ENCODE measurements around the gene IFNK.

IFNK gene

GRCh38 chr9:27541740-27542139, 17.6 kb downstream of the IFNK start:
- TF ChIP-seq GABPA (IDR thresholded peaks at IDR 0.05; ENCODE audit: low read depth) (no peak), REST (IDR thresholded peaks at IDR 0.05; ENCODE audit: insufficient replicate concordance, low read depth) (no peak), SPI1 (IDR thresholded peaks at IDR 0.05; ENCODE audit: borderline replicate concordance, low read depth) (no peak), POLR2AphosphoS5 (IDR thresholded peaks at IDR 0.05; ENCODE audit: low read depth) (no peak)
- TF ChIP-seq, protein P1, sequence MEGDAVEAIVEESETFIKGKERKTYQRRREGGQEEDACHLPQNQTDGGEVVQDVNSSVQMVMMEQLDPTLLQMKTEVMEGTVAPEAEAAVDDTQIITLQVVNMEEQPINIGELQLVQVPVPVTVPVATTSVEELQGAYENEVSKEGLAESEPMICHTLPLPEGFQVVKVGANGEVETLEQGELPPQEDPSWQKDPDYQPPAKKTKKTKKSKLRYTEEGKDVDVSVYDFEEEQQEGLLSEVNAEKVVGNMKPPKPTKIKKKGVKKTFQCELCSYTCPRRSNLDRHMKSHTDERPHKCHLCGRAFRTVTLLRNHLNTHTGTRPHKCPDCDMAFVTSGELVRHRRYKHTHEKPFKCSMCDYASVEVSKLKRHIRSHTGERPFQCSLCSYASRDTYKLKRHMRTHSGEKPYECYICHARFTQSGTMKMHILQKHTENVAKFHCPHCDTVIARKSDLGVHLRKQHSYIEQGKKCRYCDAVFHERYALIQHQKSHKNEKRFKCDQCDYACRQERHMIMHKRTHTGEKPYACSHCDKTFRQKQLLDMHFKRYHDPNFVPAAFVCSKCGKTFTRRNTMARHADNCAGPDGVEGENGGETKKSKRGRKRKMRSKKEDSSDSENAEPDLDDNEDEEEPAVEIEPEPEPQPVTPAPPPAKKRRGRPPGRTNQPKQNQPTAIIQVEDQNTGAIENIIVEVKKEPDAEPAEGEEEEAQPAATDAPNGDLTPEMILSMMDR (IDR thresholded peaks at IDR 0.05; ENCODE audit: insufficient read depth, low read length), result no peak
- Histone ChIP-seq H3K27ac (replicated peaks) (no peak overlapping the region), H3K4me3 (replicated peaks; ENCODE audit: insufficient read depth, low read length) (no peak overlapping the region), H3K27me3 (ENCODE audit: insufficient read depth, poor library complexity, severe bottlenecking) (no peaks in the 10 kb centered on the region)
- no peak for DNase-seq (ENCODE audit: low read depth in 1 of 2, low spot score in 1 of 2)

GRCh38 chr9:27542508-27542907, 18.4 kb downstream of the IFNK start:
- Histone ChIP-seq H3K27ac (replicated peaks) (no peak overlapping the region), H3K4me3 (replicated peaks; ENCODE audit: insufficient read depth, low read length) (no peak overlapping the region), H3K27me3 (ENCODE audit: insufficient read depth, poor library complexity, severe bottlenecking) (no peaks in the 10 kb centered on the region)
- no peak for TF ChIP-seq GABPA (IDR thresholded peaks at IDR 0.05; ENCODE audit: low read depth)
- TF ChIP-seq SPI1 (IDR thresholded peaks at IDR 0.05; ENCODE audit: borderline replicate concordance, low read depth), result no peak
- no peak for TF ChIP-seq REST (IDR thresholded peaks at IDR 0.05; ENCODE audit: insufficient replicate concordance, low read depth)
- TF ChIP-seq POLR2AphosphoS5 (IDR thresholded peaks at IDR 0.05; ENCODE audit: low read depth), result no peak
- TF ChIP-seq, protein P1 (IDR thresholded peaks at IDR 0.05; ENCODE audit: insufficient read depth, low read length), result no peak
- no peak for DNase-seq (ENCODE audit: low read depth in 1 of 2, low spot score in 1 of 2)

DNA sequence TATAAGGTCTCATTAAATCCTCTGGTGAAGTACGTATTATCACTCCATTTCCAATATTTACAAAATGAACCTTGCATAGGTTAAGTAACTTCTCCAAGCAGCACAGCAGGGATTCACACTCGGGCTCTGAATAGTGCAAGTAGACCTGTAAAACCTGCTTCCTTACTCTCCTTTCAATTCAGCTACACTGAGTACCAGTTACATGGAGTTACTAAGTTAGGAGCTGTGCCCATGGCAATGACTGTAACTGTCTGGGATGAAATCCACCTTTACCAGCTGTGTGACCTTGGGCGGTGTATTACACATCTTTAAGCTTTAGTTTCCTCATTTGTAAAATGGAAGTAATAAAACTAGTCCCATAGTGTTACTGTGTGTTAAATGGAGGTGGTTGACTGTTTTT, 21.4 kb downstream of the IFNK start:
- H3K27me3 ChIP-seq (ENCODE audit: insufficient read depth, poor library complexity, severe bottlenecking), result no peaks in the 10 kb centered on the region
- H3K4me3 ChIP-seq (replicated peaks; ENCODE audit: insufficient read depth, low read length), result no peak overlapping the region
- no peak for DNase-seq (ENCODE audit: low read depth in 1 of 2, low spot score in 1 of 2)
- TF ChIP-seq REST (IDR thresholded peaks at IDR 0.05; ENCODE audit: insufficient replicate concordance, low read depth), result no peak
- TF ChIP-seq POLR2AphosphoS5 (IDR thresholded peaks at IDR 0.05; ENCODE audit: low read depth), result no peak
- TF ChIP-seq, protein P1 (IDR thresholded peaks at IDR 0.05; ENCODE audit: insufficient read depth, low read length), result no peak
- TF ChIP-seq SPI1 (IDR thresholded peaks at IDR 0.05; ENCODE audit: borderline replicate concordance, low read depth), result no peak
- TF ChIP-seq GABPA (IDR thresholded peaks at IDR 0.05; ENCODE audit: low read depth), result no peak
- no peak overlapping the region for H3K27ac ChIP-seq (replicated peaks)
